Tibial nerve (tissue), 4 donors: ENCODE results near the gene GRIA1. TPM values are rescaled to one million over a fixed set of nuclear protein-coding genes. Genes with fewer than 3 reads are reported as not detected.
"Not testable (repeated sequence)": the region's sequence is repeated elsewhere in the genome, so short reads cannot be mapped to it uniquely, and the experiment has no call there.

Experiments
- DNase-seq, 2 donors: peaks; one replicate each; pipeline ENCODE4 v3.0.0-alpha.2; 2019; ENCODE audit warnings: low spot score in 2 of 2
- H3K27ac ChIP-seq, 4 donors: fragments of 200-600 bp; sonication (generic) in 3 of 4; one replicate each; pipeline ENCODE4 v1.5.1; 2017 to 2019; ENCODE audit warnings: mild to moderate bottlenecking in 1 of 4
- H3K27me3 ChIP-seq, 2 donors: fragments of 200-600 bp; sonication (generic) in 1 of 2; one replicate each; pipeline versions ENCODE4 v1.5.1 to v1.6.0; 2017 to 2019
- H3K36me3 ChIP-seq, 3 donors: fragments of 200-600 bp; sonication (generic); one replicate each; pipeline ENCODE4 v1.5.1; 2018 to 2019
- H3K4me1 ChIP-seq, 4 donors: fragments of 200-600 bp; sonication (generic) in 3 of 4; one replicate each; pipeline ENCODE4 v1.5.1; 2017 to 2019
- H3K4me3 ChIP-seq, 4 donors: fragments of 200-600 bp; sonication (generic) in 3 of 4; one replicate each; pipeline ENCODE4 v1.5.1; 2017 to 2019; ENCODE audit warnings: mild to moderate bottlenecking in 1 of 4, moderate library complexity in 1 of 4
- H3K9me3 ChIP-seq, 4 donors: fragments of 200-600 bp; sonication (generic) in 3 of 4; one replicate each; pipeline ENCODE4 v1.5.1; 2017 to 2019
- CTCF ChIP-seq, 5 experiments: fragments of 200-600 bp in 3 of 5; fragments of 450-650 bp in 2 of 5; sonication (generic) in 3 of 5; IDR thresholded peaks; one replicate each; pipeline ENCODE4 v1.5.1; 2016 to 2019; ENCODE audit warnings: antibody characterized with exemption in 5 of 5, mild to moderate bottlenecking in 3 of 5, moderate library complexity in 2 of 5
- EP300 ChIP-seq, 2 donors: sonication (generic); formaldehyde crosslinking; IDR thresholded peaks; one replicate each; pipeline ENCODE4 v1.6.1; 2017; ENCODE audit warnings: antibody characterized with exemption in 2 of 2, mild to moderate bottlenecking in 1 of 2
- POLR2A ChIP-seq, 2 donors: fragments of 450-650 bp; IDR thresholded peaks; one replicate each; pipeline ENCODE4 v1.6.1; 2017; ENCODE audit warnings: antibody characterized with exemption in 2 of 2, mild to moderate bottlenecking in 2 of 2, moderate library complexity in 2 of 2
- WGBS, 2 donors: methylation state at CpG; one replicate each; pipeline ENCODE4 v1.1.5; 2018; 5-methylcytosine and 5-hydroxymethylcytosine counted together
- small RNA-seq: library from RNA; depleted of rRNA; stranded (forward); fragments of <200 nt; gene quantifications from one replicate; pipeline ENCODE3, GENCODE V24; 2016
- total RNA-seq, 4 donors: library from RNA; depleted of rRNA; stranded (reverse); fragments of >200 nt; gene quantifications; one replicate each; pipeline ENCODE4 v1.1.0, GENCODE V29; 2016

GRIA1 gene
- total RNA-seq, 4 donors from 2014 or later = 1.2 to 2.1 (median 1.5) TPM

- DNase-seq = no peak
- no peaks in the 10 kb centered on the region for H3K36me3 ChIP-seq
- H3K9me3 ChIP-seq = peaks cover 0 to 18% (median 3%) of the 10 kb centered on the region in 4 donors
- no peaks in the 10 kb centered on the region for H3K4me1 ChIP-seq
- H3K27me3 ChIP-seq = no peaks in the 10 kb centered on the region
- H3K27ac ChIP-seq = no peak overlapping the region
- no peak overlapping the region for H3K4me3 ChIP-seq
- TF ChIP-seq POLR2A (IDR thresholded peaks at IDR 0.05) (no peak), EP300 (IDR thresholded peaks at IDR 0.05) (no peak), CTCF (IDR thresholded peaks at IDR 0.05) (no peak)
- 66 to 67% methylated on average over 4 of the region's 4 CpGs for WGBS, 2 donors
These were observed 369.9 kb downstream of the GRIA1 start for GRCh38 chr5:153860195-153860886.

- not testable (repeated sequence) for DNase-seq, H3K27ac ChIP-seq, H3K4me1 ChIP-seq, H3K4me3 ChIP-seq, H3K36me3 ChIP-seq, H3K27me3 ChIP-seq, H3K9me3 ChIP-seq
- WGBS, 2 donors = 76 to 77% methylated on average over 5 of the region's 5 CpGs
These were observed 372.4 kb downstream of the GRIA1 start for GRCh38 chr5:153862906-153863305.

Small RNA genes within 50 kb of the gene (small RNA-seq; reads per million reads assigned to genes)
- gene RN7SL177P = not detected
